Measurements from ENCODE around the gene GTF2F2.
"Not testable (repeated sequence)": the region's sequence is repeated elsewhere in the genome, so short reads cannot be mapped to it uniquely, and the experiment has no call there.

The GTF2F2 gene

DNA sequence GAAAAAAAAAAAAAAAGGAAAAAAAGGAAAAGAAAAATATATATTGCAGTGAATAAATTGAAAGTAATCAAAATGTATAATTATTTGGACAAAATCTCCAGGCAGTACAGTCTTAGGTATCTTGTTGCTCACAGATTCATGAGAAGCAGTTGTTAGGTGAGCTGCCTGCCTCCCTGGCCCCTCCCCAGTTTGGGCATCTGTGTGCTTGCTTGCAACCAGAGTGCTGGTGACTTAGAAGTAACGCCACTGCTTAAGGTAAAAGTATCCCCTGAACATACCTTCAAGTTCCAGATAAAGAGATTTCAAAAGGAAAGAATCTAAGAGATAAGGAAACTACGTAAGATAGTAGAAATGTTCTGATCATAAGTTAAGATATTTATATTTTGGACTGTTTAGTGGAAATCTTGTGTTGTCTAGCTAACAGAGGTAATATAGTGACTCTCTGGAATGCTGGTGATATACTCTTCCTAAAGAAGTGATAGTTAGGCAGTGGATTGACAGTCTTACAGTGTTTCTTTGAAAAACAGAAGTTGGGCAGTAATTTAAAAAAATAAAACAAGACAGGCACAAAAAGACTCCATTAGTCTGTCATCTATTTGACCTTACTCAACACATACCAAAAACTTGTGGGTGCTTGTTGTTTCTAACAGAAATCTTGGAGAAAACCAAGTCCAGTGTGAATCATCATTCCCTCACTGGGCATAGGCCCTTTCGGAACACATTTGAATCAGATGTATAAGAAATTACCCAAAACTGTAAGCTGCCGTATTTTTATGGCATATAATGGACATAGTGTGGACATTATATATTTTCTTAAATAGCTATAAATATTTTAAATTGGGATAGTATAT lies 118.9 kb downstream of the GTF2F2 start:
- TF ChIP-seq POU2F2 (IDR thresholded peaks at IDR 0.05; ENCODE audit: low read depth, low read length) (no peak), PAX5 (IDR thresholded peaks at IDR 0.05; ENCODE audit: insufficient read depth, low read length, severe bottlenecking) (no peak), POLR2A (IDR thresholded peaks at IDR 0.05; ENCODE audit: low read depth, low read length) (no peak), SPI1 (IDR thresholded peaks at IDR 0.05; ENCODE audit: low read depth, low read length) (no peak), POLR2AphosphoS5 (IDR thresholded peaks at IDR 0.05; ENCODE audit: low read depth, low read length) (no peak), TAF1 (IDR thresholded peaks at IDR 0.05; ENCODE audit: low read depth, low read length) (no peak)
- DNase-seq (ENCODE audit: insufficient read length, low spot score) (no peak), FAIRE-seq (no peak)

- DNase-seq (ENCODE audit: insufficient read length, low spot score) = no peak
- no peak for FAIRE-seq
- TF ChIP-seq PAX5 (IDR thresholded peaks at IDR 0.05; ENCODE audit: insufficient read depth, low read length, severe bottlenecking) = no peak
- no peak for TF ChIP-seq SPI1 (IDR thresholded peaks at IDR 0.05; ENCODE audit: low read depth, low read length)
- no peak for TF ChIP-seq POU2F2 (IDR thresholded peaks at IDR 0.05; ENCODE audit: low read depth, low read length)
- no peak for TF ChIP-seq TAF1 (IDR thresholded peaks at IDR 0.05; ENCODE audit: low read depth, low read length)
- TF ChIP-seq POLR2AphosphoS5 (IDR thresholded peaks at IDR 0.05; ENCODE audit: low read depth, low read length) = no peak
- no peak for TF ChIP-seq POLR2A (IDR thresholded peaks at IDR 0.05; ENCODE audit: low read depth, low read length)
These were observed 119.8 kb downstream of the GTF2F2 start for GRCh38 chr13:45240143-45240542.

- TF ChIP-seq SPI1 (IDR thresholded peaks at IDR 0.05; ENCODE audit: low read depth, low read length) = no peak
- no peak for TF ChIP-seq POU2F2 (IDR thresholded peaks at IDR 0.05; ENCODE audit: low read depth, low read length)
- no peak for TF ChIP-seq POLR2AphosphoS5 (IDR thresholded peaks at IDR 0.05; ENCODE audit: low read depth, low read length)
- no peak for TF ChIP-seq PAX5 (IDR thresholded peaks at IDR 0.05; ENCODE audit: insufficient read depth, low read length, severe bottlenecking)
- TF ChIP-seq POLR2A (IDR thresholded peaks at IDR 0.05; ENCODE audit: low read depth, low read length) = no peak
- TF ChIP-seq TAF1 (IDR thresholded peaks at IDR 0.05; ENCODE audit: low read depth, low read length) = no peak
- no peak for DNase-seq (ENCODE audit: insufficient read length, low spot score)
- FAIRE-seq = no peak
These were observed 121.8 kb downstream of the GTF2F2 start for GRCh38 chr13:45242070-45242469.

- FAIRE-seq (no peak), DNase-seq (ENCODE audit: insufficient read length, low spot score) (no peak)
- TF ChIP-seq POU2F2 (IDR thresholded peaks at IDR 0.05; ENCODE audit: low read depth, low read length) (no peak), TAF1 (IDR thresholded peaks at IDR 0.05; ENCODE audit: low read depth, low read length) (no peak), SPI1 (IDR thresholded peaks at IDR 0.05; ENCODE audit: low read depth, low read length) (no peak), POLR2AphosphoS5 (IDR thresholded peaks at IDR 0.05; ENCODE audit: low read depth, low read length) (no peak), POLR2A (IDR thresholded peaks at IDR 0.05; ENCODE audit: low read depth, low read length) (no peak), PAX5 (IDR thresholded peaks at IDR 0.05; ENCODE audit: insufficient read depth, low read length, severe bottlenecking) (no peak)
These were observed 122.2 kb downstream of the GTF2F2 start for GRCh38 chr13:45242524-45242923.

DNA sequence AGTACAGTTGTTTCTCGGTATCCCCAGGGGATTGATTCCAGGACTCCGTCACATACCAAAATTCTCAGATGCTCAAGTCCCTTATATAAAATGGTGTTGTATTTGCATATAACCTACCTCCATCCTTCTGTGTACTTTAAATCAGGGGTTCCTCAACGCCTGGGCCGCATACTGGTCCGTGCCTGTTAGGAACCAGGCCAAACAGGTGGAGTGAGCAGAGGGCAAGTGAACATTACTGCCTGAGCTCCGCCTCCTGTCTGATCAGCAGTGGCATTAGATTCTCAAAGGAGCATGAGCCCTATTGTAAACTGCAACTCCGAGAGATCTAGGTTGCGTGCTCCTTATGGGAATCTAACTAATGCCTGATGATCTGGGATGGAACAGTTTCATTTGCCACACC lies 122.8 kb downstream of the GTF2F2 start:
- FAIRE-seq = no peak
- DNase-seq (ENCODE audit: insufficient read length, low spot score) = no peak
- TF ChIP-seq PAX5 (IDR thresholded peaks at IDR 0.05; ENCODE audit: insufficient read depth, low read length, severe bottlenecking) = no peak
- TF ChIP-seq POLR2A (IDR thresholded peaks at IDR 0.05; ENCODE audit: low read depth, low read length) = no peak
- no peak for TF ChIP-seq POU2F2 (IDR thresholded peaks at IDR 0.05; ENCODE audit: low read depth, low read length)
- no peak for TF ChIP-seq SPI1 (IDR thresholded peaks at IDR 0.05; ENCODE audit: low read depth, low read length)
- TF ChIP-seq TAF1 (IDR thresholded peaks at IDR 0.05; ENCODE audit: low read depth, low read length) = no peak
- TF ChIP-seq POLR2AphosphoS5 (IDR thresholded peaks at IDR 0.05; ENCODE audit: low read depth, low read length) = no peak

GRCh38 chr13:45244736-45245135 lies 124.4 kb downstream of the GTF2F2 start:
- FAIRE-seq; DNase-seq (ENCODE audit: insufficient read length, low spot score): not testable (repeated sequence)

DNA sequence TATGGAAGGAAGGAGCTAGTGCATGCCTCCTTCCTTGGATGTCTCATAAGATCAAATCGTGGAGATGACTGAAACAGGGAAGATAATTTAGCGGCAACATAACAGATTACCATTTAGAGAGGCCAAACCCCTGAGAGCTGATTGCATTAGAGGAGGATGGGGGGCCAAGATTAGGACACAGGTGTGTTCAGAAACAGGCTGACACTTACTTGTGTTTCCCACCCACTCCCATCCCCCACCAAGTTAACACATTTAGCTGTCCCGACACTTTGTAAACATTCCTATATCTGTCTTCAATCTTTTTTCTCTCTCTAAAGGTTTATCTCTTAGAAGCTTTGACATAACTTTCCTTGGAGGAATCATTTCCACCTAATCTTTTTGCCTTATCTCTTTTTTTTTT lies 129.4 kb downstream of the GTF2F2 start:
- no peak for DNase-seq (ENCODE audit: insufficient read length, low spot score)
- no peak for FAIRE-seq
- TF ChIP-seq SPI1 (IDR thresholded peaks at IDR 0.05; ENCODE audit: low read depth, low read length) (no peak), POLR2A (IDR thresholded peaks at IDR 0.05; ENCODE audit: low read depth, low read length) (no peak), POU2F2 (IDR thresholded peaks at IDR 0.05; ENCODE audit: low read depth, low read length) (no peak), PAX5 (IDR thresholded peaks at IDR 0.05; ENCODE audit: insufficient read depth, low read length, severe bottlenecking) (no peak), TAF1 (IDR thresholded peaks at IDR 0.05; ENCODE audit: low read depth, low read length) (no peak), POLR2AphosphoS5 (IDR thresholded peaks at IDR 0.05; ENCODE audit: low read depth, low read length) (no peak)

- DNase-seq (ENCODE audit: insufficient read length, low spot score) = no peak
- no peak for FAIRE-seq
- TF ChIP-seq POLR2A (IDR thresholded peaks at IDR 0.05; ENCODE audit: low read depth, low read length) = no peak
- TF ChIP-seq POU2F2 (IDR thresholded peaks at IDR 0.05; ENCODE audit: low read depth, low read length) = no peak
- no peak for TF ChIP-seq SPI1 (IDR thresholded peaks at IDR 0.05; ENCODE audit: low read depth, low read length)
- no peak for TF ChIP-seq POLR2AphosphoS5 (IDR thresholded peaks at IDR 0.05; ENCODE audit: low read depth, low read length)
- no peak for TF ChIP-seq TAF1 (IDR thresholded peaks at IDR 0.05; ENCODE audit: low read depth, low read length)
- TF ChIP-seq PAX5 (IDR thresholded peaks at IDR 0.05; ENCODE audit: insufficient read depth, low read length, severe bottlenecking) = no peak
These were observed 134.1 kb downstream of the GTF2F2 start for GRCh38 chr13:45254396-45254795.

GRCh38 chr13:45255247-45255987 lies 135.1 kb downstream of the GTF2F2 start:
- DNase-seq (ENCODE audit: insufficient read length, low spot score) = no peak
- no peak for TF ChIP-seq PAX5 (IDR thresholded peaks at IDR 0.05; ENCODE audit: insufficient read depth, low read length, severe bottlenecking)
- no peak for TF ChIP-seq SPI1 (IDR thresholded peaks at IDR 0.05; ENCODE audit: low read depth, low read length)
- no peak for TF ChIP-seq POLR2AphosphoS5 (IDR thresholded peaks at IDR 0.05; ENCODE audit: low read depth, low read length)
- no peak for TF ChIP-seq TAF1 (IDR thresholded peaks at IDR 0.05; ENCODE audit: low read depth, low read length)
- no peak for TF ChIP-seq POU2F2 (IDR thresholded peaks at IDR 0.05; ENCODE audit: low read depth, low read length)
- no peak for TF ChIP-seq POLR2A (IDR thresholded peaks at IDR 0.05; ENCODE audit: low read depth, low read length)
- no peak for FAIRE-seq
